ENCODE measurements around the gene LINC00632. TPM values are rescaled to one million over a fixed set of nuclear protein-coding genes. Genes with fewer than 3 reads are reported as not detected.

Gene LINC00632
- total RNA-seq, 2 experiments from 2014 or later: not detected

Other genes with a start within 250 kb of the LINC00632 start
- gene SOX3, start 204.7 kb upstream of the LINC00632 start, total RNA-seq: not detected